SU-DHL-6 (cell line): ENCODE results near the gene PXT1.

Experiments
- H2AFZ ChIP-seq: fragments of 200-600 bp; sonication (generic); 2 replicates; pipeline ENCODE4 v1.6.1; 2014; ENCODE audit warnings: low read depth, mild to moderate bottlenecking, moderate library complexity, mixed read lengths, antibody characterized with exemption, low read length; ENCODE audit not compliant: severe bottlenecking
- H3F3A ChIP-seq: fragments of 200-600 bp; shearing (Covaris generic); 2 replicates; pipeline ENCODE4 v1.6.0; 2016; ENCODE audit warnings: antibody characterized with exemption, mild to moderate bottlenecking; ENCODE audit not compliant: insufficient read depth
- H3K27ac ChIP-seq: fragments of 200-600 bp; sonication (generic); 2 replicates; pipeline ENCODE4 v1.5.1; 2016; ENCODE audit warnings: low read depth, mild to moderate bottlenecking, low read length, moderate library complexity, mixed read lengths
- H3K27me3 ChIP-seq: fragments of 200-600 bp; sonication (generic), shearing (Covaris generic); 2 replicates; pipeline ENCODE4 v1.6.0; 2014; ENCODE audit warnings: mild to moderate bottlenecking, low read length
- H3K36me3 ChIP-seq: fragments of 200-600 bp; sonication (generic); 2 replicates; pipeline ENCODE4 v1.6.1; 2014; ENCODE audit warnings: mild to moderate bottlenecking, low read length, mixed read lengths
- H3K4me2 ChIP-seq: fragments of 300-600, 200-600 bp; shearing (Covaris generic), sonication (generic); 2 replicates; pipeline ENCODE4 v1.6.0; 2014; ENCODE audit warnings: low read length, low read depth, mild to moderate bottlenecking; ENCODE audit not compliant: poor library complexity, severe bottlenecking
- H3K4me3 ChIP-seq: fragments of 200-600 bp; sonication (generic); 2 replicates; pipeline ENCODE4 v1.5.1; 2014; ENCODE audit warnings: antibody characterized with exemption, low read length, mild to moderate bottlenecking, mixed read lengths; ENCODE audit not compliant: insufficient read depth, poor library complexity, severe bottlenecking
- H3K79me2 ChIP-seq: fragments of 200-600 bp; sonication (generic); 2 replicates; pipeline ENCODE4 v1.6.1; 2014; ENCODE audit warnings: mild to moderate bottlenecking, low read length, moderate library complexity; ENCODE audit not compliant: insufficient read depth
- H3K9ac ChIP-seq: fragments of 200-600 bp; sonication (generic); 2 replicates; pipeline ENCODE4 v1.7.0; 2014; ENCODE audit warnings: mild to moderate bottlenecking, low read length
- H3K9me2 ChIP-seq: fragments of 200-600 bp; sonication (generic); replicated peaks from 2 replicates; pipeline ENCODE4 v1.6.1; 2014; ENCODE audit warnings: low read length; ENCODE audit not compliant: insufficient read depth
- H3K9me3 ChIP-seq: fragments of 200-600 bp; sonication (generic); 2 replicates; pipeline ENCODE4 v1.6.1; 2014; ENCODE audit warnings: low read length, mixed read lengths; ENCODE audit not compliant: insufficient read depth
- H4K20me1 ChIP-seq: fragments of 200-600 bp; sonication (generic); 2 replicates; pipeline ENCODE4 v1.6.1; 2014; ENCODE audit warnings: low read depth, mild to moderate bottlenecking, antibody characterized with exemption, low read length, moderate library complexity, mixed read lengths
- EZH2phosphoT487 ChIP-seq: fragments of 200-600 bp; sonication (generic), shearing (Covaris generic); conservative IDR thresholded peaks from 2 replicates; pipeline ENCODE4 v1.6.1; 2018; ENCODE audit warnings: mild to moderate bottlenecking, antibody characterized with exemption, low read length, moderate library complexity, mixed read lengths
- TF ChIP-seq, protein P1 (sequence below): fragments of 200-600 bp; sonication (generic); IDR thresholded peaks from one replicate; pipeline ENCODE4 v1.5.1; 2017; ENCODE audit warnings: antibody characterized with exemption, mild to moderate bottlenecking, low read length, moderate library complexity; ENCODE audit not compliant: insufficient read depth, poor library complexity, severe bottlenecking

The PXT1 gene

DNA sequence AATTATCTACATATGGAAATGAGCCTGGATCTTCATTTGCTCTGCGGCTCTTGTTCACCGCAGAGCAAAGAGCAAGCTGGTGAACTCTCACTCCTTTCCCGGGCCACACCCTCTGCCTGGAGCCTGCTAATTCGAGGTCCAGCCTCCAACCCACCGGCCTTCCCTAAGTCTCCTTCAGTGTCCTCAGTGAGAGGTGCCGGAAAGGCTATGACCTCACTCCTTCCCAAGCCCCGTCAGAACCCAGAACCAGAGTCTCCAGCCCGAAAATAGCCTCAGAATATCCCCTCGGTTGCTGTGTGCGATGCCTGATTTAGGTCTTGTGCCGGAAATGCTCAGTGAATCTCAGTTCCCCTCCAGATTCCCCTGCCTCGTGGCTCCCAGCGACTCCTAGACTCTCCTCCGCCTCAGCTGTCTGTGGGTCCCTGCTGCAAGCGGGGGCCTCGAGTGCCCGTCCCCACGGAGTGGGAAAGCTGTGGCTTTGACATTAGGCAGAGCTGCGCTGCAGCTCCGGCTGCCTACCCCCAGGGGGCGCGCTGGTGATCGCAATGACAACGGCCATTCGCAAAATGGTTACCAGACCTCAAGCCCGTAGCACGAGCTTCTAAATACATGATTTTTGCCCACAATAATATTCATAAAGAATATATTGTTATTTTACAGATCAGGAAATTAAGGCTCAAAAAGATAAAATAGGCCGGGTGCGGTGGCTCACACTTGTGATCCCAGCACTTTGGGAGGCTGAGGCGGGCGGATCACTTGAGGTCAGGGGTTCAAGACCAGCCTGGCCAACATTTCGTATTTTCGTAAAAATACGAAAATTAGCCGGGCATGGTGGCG lies 101.8 kb downstream of the PXT1 start:
- Histone ChIP-seq H2AFZ (peak overlapping the region; percentile 75), H4K20me1 (no peaks in the 10 kb centered on the region), H3K9me2 (no peaks in the 10 kb centered on the region), H3K79me2 (no peaks in the 10 kb centered on the region), H3K4me2 (peak overlapping the region; percentile 31), H3K27me3 (no peaks in the 10 kb centered on the region; the same call in 1 of the 2 replicates), H3K27ac (no peak overlapping the region), H3K9ac (no peak overlapping the region), H3K9me3 (no peaks in the 10 kb centered on the region), H3K4me3 (no peak overlapping the region), H3K36me3 (no peaks in the 10 kb centered on the region), H3F3A (no peaks in the 10 kb centered on the region)
- TF ChIP-seq, protein P1, sequence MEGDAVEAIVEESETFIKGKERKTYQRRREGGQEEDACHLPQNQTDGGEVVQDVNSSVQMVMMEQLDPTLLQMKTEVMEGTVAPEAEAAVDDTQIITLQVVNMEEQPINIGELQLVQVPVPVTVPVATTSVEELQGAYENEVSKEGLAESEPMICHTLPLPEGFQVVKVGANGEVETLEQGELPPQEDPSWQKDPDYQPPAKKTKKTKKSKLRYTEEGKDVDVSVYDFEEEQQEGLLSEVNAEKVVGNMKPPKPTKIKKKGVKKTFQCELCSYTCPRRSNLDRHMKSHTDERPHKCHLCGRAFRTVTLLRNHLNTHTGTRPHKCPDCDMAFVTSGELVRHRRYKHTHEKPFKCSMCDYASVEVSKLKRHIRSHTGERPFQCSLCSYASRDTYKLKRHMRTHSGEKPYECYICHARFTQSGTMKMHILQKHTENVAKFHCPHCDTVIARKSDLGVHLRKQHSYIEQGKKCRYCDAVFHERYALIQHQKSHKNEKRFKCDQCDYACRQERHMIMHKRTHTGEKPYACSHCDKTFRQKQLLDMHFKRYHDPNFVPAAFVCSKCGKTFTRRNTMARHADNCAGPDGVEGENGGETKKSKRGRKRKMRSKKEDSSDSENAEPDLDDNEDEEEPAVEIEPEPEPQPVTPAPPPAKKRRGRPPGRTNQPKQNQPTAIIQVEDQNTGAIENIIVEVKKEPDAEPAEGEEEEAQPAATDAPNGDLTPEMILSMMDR, result peak; percentile 100
- no peak for TF ChIP-seq EZH2phosphoT487
